ENCODE measurements around the gene ZNF200.

Gene ZNF200

DNA sequence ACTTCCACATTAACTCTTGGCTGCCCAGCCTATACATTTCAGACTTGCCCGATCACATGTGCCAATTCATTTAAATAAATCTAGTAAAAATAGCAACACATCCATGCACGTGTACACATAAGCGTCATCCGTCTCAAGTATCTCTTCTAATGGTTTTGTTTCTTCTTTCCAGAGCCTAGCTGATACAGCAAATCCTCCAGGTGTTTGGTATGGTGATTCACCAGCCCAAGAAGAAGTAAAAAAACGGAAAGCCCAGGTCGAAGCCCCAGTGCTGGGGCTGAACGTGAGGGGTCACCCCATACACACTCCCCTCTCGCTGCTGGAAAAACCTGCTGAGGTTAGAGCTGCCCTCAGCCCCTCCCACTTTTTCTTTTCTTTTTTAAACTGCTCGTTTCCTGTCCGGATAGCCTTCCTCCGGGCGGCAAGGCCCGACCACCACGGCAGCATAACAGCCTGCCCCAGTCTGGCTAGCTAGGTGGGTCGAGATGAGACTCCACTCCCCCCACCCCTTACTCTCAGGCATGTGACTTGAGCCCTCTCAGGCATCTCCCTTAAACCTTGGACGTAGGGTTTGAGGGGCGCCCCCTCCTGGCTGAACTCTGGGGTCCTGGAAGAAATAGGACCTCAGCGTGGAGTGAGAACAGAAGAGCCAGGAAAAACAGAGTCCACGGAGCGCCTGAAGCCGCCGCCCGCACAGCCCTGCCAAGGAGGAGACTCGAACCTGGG lies 60.9 kb downstream of the ZNF200 start:
- peak; percentile 46 for DNase-seq
